ENCODE measurements around the gene CCNG1.
"Not testable (repeated sequence)": the region's sequence is repeated elsewhere in the genome, so short reads cannot be mapped to it uniquely, and the experiment has no call there.

Gene CCNG1

GRCh38 chr5:163445345-163445744 lies 8.0 kb downstream of the CCNG1 start:
- DNase-seq = no peak

- DNase-seq = no peak
Measured at GRCh38 chr5:163447191-163447590, 9.8 kb downstream of the CCNG1 start.

DNA sequence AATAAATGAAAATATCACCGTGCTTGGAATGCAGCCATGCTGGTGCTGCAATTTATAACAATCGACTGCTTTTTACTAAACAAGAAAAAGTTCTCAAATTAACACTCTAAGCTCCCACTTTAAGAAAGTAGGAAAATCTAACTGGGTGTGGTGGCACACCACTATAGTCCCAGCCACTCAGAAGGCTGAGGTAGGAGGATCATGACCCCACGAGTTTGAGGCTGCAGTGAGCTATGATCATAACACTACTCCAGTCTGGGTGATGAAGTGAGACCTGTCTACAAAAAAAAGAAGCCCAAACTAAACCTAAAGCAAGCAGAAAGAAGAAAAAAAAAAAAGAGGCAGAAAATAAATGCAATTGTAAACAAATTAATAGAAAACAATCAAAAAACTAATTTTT lies 10.5 kb downstream of the CCNG1 start:
- no peak for DNase-seq

DNA sequence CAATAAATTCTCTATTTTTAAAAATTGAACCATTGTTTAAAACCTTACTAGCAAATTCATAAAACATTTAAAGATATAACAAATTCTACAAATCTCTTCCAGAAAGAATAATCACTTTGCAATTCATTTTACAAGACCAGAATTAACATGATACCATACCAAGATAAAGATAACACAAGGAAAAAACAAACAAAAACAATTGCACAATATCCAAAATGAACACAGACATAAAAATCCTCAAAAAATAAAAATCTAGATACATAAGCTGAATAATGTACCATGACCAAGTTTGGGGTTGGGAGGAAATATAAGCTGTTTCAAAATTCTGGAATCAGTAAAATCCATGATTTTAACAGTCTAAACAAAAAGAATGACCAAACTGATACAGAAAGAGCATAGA lies 11.1 kb downstream of the CCNG1 start:
- DNase-seq = no peak

DNA sequence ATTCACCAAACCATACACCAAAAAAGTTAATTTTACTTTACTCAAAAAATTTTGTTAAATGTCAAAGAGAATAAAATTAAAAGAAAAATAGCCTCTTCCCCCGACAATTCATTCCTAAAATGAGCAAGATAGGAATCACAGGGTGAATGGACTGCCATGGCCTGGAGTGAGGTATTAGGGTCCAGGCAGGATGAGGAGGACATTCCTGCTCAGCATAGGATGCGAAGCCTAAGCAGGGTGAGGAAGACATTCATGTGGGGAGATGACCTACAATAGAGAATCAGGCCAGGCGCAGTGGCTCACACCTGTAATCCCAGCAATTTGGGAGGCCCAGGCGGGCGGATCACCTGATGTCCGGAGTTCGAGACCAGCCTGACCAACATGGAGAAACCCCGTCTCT lies 14.1 kb downstream of the CCNG1 start:
- DNase-seq = no peak

DNA sequence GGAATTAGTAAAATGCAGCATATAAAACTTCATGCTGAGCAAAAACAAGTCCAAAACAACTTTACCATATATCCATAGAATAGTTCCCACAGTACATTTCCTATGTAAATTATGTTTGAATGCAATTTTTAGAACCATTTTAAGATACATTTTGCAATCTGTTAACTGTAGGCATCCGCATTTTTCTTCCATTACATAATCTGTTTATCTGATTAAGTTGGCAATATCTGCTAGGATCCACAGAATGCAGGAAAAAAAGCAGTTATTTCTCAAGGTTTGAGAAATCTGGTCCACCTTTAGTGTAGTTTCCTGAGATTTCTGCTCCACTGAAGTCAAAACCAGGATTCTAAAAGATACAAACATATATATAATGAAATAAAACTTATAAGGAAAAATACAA lies 16.3 kb downstream of the CCNG1 start:
- no peak for DNase-seq

- DNase-seq = not testable (repeated sequence)
Measured at GRCh38 chr5:163455406-163455805, 18.0 kb downstream of the CCNG1 start.

- no peak for DNase-seq
Measured at GRCh38 chr5:163456029-163456589, 18.7 kb downstream of the CCNG1 start.

DNA sequence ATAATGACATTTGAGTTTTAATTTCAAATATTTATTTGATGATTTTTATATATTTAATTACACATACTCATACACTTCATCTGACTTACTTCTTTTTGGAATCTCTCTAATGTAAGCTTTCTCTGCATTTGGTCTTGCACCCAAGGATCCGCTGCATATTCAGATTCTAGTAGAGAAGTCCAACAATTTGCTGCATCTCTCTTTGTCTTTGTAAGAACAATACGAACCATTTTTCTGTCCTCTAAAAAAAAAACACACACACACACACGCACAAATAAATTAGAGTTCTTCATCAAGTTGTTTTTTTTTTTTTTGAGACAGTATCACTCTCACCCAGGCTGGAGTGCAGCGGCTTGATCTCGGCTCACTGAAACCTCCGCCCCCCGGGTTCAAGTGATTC lies 19.4 kb downstream of the CCNG1 start:
- DNase-seq = no peak

DNA sequence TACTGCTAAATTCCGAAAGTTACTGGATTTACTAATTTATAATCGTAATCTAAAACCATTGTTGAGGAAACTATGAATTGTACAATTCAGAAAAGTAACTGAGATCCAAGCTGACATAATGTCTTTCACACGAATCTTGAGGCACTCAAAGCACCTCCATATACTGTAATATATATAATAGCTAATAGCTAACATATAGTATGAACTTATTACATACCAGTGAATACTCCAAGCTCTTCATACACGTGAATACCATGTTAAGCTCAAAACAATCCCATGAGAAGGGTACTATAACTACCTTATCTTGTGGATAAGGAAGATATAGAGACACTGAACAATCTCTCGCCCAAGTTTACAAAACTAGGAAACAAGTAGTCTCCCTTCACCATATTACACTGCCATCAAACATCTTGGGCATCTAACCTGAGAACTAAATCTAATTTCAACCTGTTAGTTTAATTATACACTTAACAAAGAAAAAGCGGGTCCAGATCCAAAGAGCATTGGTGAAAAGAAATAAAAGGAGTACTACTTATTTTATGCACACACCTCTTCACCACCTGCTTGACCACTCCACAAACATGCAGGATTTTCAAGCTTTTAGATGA lies 21.5 kb downstream of the CCNG1 start:
- no peak for DNase-seq

GRCh38 chr5:163459462-163459818 lies 22.0 kb downstream of the CCNG1 start:
- no peak for DNase-seq

GRCh38 chr5:163459819-163460561 lies 22.6 kb downstream of the CCNG1 start, which contains the start of gene NUDCD2:
Gene NUDCD2 (minus strand): TSS chr5:163460102. CDS start chr5:163460050, 52 bp downstream.
- DNase-seq = peak; percentile 99

- DNase-seq = no peak
Measured at GRCh38 chr5:163460562-163461171, 23.3 kb downstream of the CCNG1 start, which contains the start of gene HMMR. Gene HMMR (plus strand): TSS chr5:163460632. CDS start chr5:163460693, 61 bp downstream.

DNA sequence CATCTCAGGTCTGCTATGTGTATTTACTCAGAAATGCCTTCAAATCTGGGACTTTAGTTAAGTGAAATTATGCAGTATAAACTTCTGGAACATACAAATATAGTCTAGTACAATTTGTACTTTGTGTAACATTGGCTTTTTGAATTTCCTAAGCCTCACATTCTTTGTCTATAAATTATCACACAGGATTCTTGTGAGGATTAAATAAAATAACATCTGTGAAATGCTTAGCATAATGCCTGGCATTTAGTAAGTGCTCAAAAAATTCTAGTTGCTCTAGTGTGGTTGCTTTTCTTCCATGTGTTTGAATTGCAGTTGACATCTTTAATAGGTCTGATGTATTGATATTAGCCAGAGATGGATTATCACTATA lies 25.7 kb downstream of the CCNG1 start:
- no peak for DNase-seq

DNA sequence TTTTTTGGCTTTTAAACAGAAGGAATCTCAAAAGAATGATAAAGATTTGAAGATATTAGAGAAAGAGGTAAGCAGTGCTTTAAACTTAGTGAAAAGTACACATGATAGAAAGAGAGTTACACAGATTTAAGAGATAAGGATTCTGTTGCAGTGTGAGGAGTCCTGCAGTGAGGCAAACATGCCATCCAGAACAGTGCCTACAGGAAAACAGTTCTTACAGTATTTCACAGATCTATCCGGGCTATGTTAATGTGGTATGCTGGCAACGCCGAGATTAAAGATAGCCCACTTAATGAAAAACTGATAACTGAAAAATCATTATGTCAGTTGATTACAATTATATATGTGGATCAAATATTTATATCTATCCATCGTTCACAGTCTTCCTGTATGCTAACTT lies 30.3 kb downstream of the CCNG1 start:
- no peak for DNase-seq

DNA sequence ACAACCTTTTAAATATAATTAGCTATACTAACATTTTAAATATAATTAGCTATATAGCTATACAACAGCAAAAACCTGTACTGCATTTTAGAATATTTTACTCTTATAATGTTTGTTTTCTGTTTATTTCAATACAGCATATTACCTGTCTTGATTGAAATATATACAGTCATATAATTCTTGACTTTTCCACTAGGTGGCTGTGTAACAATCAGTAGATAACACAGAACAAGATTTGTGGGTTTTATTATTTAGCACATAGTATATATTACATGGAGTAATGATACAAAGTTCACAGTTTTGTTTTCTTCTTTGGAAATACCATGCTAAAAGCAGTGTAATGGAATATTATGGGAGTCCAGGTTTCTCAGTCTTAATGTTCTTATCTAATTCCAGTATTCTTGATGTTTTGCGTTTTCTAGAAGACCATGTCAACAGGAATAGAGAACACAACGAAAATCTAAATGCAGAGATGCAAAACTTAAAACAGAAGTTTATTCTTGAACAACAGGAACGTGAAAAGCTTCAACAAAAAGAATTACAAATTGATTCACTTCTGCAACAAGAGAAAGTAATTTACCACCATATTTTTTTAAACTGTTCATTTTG lies 36.3 kb downstream of the CCNG1 start:
- DNase-seq = no peak

GRCh38 chr5:163475411-163475810 lies 38.0 kb downstream of the CCNG1 start:
- no peak for DNase-seq

DNA sequence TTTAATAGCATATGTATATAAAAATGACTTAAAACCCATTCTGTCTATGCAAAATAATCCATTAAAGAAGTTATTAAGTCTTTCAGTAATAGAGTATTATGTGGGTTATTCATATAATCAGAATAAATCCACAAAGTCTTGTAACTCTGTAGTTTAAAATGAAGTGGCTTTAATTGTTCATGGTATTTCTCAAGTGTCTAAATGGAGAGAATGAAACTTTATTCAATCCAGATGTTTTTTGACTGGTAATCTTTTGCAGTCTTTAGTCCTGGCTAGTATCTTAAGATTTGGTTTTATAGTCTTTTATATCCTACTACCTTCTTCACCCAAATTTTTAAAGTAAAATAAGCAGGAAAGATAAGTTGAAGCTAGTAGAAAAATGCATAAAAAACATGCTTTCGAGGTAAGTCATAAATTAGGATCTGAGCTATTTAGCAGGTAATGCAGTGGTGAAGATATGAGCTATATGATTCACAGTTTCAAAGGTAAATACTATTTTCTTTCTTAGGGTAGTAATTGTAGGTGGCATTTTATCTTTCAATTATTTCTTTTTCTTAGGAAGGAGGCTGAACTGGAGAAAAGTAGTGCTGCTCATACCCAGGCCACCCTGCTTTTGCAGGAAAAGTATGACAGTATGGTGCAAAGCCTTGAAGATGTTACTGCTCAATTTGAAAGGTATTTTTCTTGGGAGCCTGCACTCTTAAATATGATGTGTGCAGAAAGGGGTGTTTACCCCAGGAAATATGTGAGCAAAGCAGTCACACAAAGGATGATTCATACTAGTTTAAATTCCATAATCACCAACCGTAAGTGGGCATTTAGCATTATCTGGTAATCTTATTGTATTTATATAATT lies 41.0 kb downstream of the CCNG1 start:
- no peak for DNase-seq

- no peak for DNase-seq
Measured at GRCh38 chr5:163478982-163479271, 41.5 kb downstream of the CCNG1 start.

- DNase-seq = no peak
Measured at GRCh38 chr5:163489055-163489744, 51.8 kb downstream of the CCNG1 start.

DNA sequence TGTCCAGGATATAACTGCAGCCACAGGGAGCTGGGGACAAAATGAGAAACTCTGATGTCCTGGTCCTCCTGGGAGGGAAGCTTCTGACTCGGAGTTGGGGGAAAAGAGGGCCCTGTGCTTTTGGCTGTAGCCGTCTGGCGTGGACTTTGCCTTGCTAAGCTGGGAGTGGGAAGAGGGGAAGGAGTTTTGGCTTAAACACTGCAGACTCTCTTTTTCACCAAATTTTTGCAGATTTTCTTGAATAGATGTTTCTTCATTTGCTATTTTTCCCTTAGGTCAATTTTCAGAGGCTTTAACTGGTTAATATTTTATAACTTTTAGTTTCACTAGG lies 52.3 kb downstream of the CCNG1 start:
- no peak for DNase-seq
